ENCODE results near the gene ACSS1.

ACSS1 gene

GRCh38 chr20:25046736-25047666 lies 10.9 kb downstream of the ACSS1 start:
- no peak for DNase-seq (ENCODE audit: low spot score)

GRCh38 chr20:25046181-25046641 lies 11.7 kb downstream of the ACSS1 start:
- DNase-seq (ENCODE audit: low spot score), result no peak

GRCh38 chr20:25045343-25045712 lies 12.6 kb downstream of the ACSS1 start:
- no peak for DNase-seq (ENCODE audit: low spot score)

GRCh38 chr20:25044660-25045342 lies 13.1 kb downstream of the ACSS1 start:
- no peak for DNase-seq (ENCODE audit: low spot score)

GRCh38 chr20:25044261-25044560 lies 13.7 kb downstream of the ACSS1 start:
- DNase-seq (ENCODE audit: low spot score), result no peak

- DNase-seq (ENCODE audit: low spot score), result no peak
These were observed 14.3 kb downstream of the ACSS1 start for GRCh38 chr20:25043499-25044260.

GRCh38 chr20:25042531-25043498 lies 15.1 kb downstream of the ACSS1 start:
- DNase-seq (ENCODE audit: low spot score), result no peak

- no peak for DNase-seq (ENCODE audit: low spot score)
These were observed 16.0 kb downstream of the ACSS1 start for GRCh38 chr20:25041813-25042530.

GRCh38 chr20:25040438-25040831 lies 17.5 kb downstream of the ACSS1 start:
- DNase-seq (ENCODE audit: low spot score), result no peak

GRCh38 chr20:25039697-25040437 lies 18.1 kb downstream of the ACSS1 start:
- DNase-seq (ENCODE audit: low spot score), result no peak

GRCh38 chr20:25038591-25039015 lies 19.3 kb downstream of the ACSS1 start:
- DNase-seq (ENCODE audit: low spot score), result no peak

GRCh38 chr20:25038103-25038410 lies 19.9 kb downstream of the ACSS1 start:
- DNase-seq (ENCODE audit: low spot score), result no peak

GRCh38 chr20:25037288-25038102 lies 20.4 kb downstream of the ACSS1 start:
- DNase-seq (ENCODE audit: low spot score), result no peak

GRCh38 chr20:25036331-25036936 lies 21.5 kb downstream of the ACSS1 start:
- DNase-seq (ENCODE audit: low spot score), result no peak

- no peak for DNase-seq (ENCODE audit: low spot score)
These were observed 22.0 kb downstream of the ACSS1 start for GRCh38 chr20:25035921-25036320.

GRCh38 chr20:25033924-25034300 lies 24.0 kb downstream of the ACSS1 start:
- DNase-seq (ENCODE audit: low spot score), result no peak

- DNase-seq (ENCODE audit: low spot score), result peak; percentile 44
These were observed 24.5 kb downstream of the ACSS1 start for GRCh38 chr20:25033265-25033923.
